ENCODE results near the gene HCN2. TPM values are rescaled to one million over a fixed set of nuclear protein-coding genes. Genes with fewer than 3 reads are reported as not detected.

Gene HCN2
- total RNA-seq, 1 experiment from 2014 or later = 9.2 TPM

DNA sequence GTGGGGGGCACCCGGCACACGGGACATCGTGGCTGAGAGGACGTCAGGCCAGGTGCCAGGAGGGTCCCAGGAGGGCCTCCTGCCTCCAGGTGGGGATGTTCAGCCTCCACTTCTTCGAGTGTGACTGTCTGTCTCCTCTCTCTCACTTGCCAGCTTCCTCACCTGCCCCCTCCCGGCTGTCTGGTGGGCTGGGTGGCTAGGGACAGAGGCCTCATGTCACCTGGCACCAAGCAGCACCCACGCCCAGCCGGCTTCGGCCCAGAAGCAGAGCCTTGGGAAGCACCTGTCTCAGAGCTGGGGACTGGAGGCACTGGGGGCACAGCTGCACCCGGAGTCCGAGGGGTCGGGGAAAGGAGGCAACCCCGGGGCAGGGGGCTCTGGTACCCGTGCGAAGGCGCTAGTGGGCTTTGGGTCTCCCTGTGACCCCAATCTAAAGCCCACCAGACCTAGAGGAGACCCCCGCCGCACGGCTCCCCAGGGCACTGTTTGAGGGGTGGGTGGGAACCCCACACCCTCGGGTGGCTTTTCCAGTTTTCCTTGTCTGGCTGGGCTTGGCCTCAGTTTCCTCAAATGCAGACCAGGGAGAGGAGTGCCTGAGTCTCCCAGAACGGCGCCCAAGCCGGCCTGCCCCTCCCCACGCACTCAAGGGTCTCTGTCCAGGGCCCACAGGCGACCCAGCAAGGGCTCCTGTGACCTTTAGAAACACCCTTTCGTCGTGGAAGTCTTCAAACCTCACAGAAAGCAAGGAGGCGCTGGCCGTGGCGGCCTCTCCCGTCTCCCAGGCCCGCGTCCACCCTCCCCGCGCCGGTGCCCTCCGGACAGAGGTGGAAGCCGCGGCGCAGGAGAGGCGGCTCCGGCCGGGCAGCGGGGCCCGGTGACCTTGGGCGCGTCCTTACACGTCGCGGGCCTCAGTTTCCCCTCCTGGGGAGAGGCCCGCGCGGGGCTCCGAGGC lies 664 bp upstream of the HCN2 start:
- Mint-ChIP-seq H3K4me1 (peaks cover under 1% of the 10 kb centered on the region; the same call in 1 of the 2 replicates), H3K36me3 (no peaks in the 10 kb centered on the region), H3K9me3 (no peaks in the 10 kb centered on the region), H3K27ac (no peak overlapping the region), H3K4me3 (peak overlapping the region; percentile 57), H3K27me3 (ENCODE audit: low read depth) (peaks cover 43% of the 10 kb centered on the region)
- ChIA-PET CTCF (interaction anchor here (0.5 to 1.5 kb wide), 6 partner anchors 12 to 83 kb away, joined by 3 to 5 read pairs (median 3); no protein-coding TSS in a partner anchor), POLR2A (no interaction called here)
- TF ChIP-seq NR3C1 (CRISPR knock-in tag; conservative IDR thresholded peaks at IDR 0.05; ENCODE audit: low read depth) (no peak), SP1 (CRISPR knock-in tag; conservative IDR thresholded peaks at IDR 0.05) (0 out of 2 replicates have a peak, but pooled peaks have one; percentile 17)
- DNase-seq (ENCODE audit: low spot score) (no peak), ATAC-seq (no peak)

DNA sequence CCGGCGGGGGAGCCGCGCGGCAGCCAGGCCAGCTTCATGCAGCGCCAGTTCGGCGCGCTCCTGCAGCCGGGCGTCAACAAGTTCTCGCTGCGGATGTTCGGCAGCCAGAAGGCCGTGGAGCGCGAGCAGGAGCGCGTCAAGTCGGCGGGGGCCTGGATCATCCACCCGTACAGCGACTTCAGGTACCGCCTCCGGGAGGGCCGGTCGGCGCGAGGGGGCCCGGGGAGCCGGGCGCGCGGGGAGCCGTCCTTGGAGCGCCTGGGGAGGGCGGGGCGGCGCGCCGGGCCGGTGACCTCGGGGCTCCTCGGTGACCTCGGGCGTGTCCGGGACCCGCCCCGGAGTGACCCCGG lies 690 bp downstream of the HCN2 start:
- Mint-ChIP-seq H3K27me3 (ENCODE audit: low read depth) (peaks cover 43% of the 10 kb centered on the region), H3K4me1 (no peaks in the 10 kb centered on the region), H3K27ac (no peak overlapping the region), H3K36me3 (no peaks in the 10 kb centered on the region), H3K9me3 (no peaks in the 10 kb centered on the region), H3K4me3 (peak overlapping the region; percentile 57)
- CTCF ChIA-PET = no interaction called here
- POLR2A ChIA-PET = no interaction called here
- DNase-seq (ENCODE audit: low spot score) (no peak), ATAC-seq (no peak; the same call in 1 of the 2 replicates)
- TF ChIP-seq NFATC4 (CRISPR knock-in tag; IDR thresholded peaks at IDR 0.05) = no peak
- TF ChIP-seq, protein P1, sequence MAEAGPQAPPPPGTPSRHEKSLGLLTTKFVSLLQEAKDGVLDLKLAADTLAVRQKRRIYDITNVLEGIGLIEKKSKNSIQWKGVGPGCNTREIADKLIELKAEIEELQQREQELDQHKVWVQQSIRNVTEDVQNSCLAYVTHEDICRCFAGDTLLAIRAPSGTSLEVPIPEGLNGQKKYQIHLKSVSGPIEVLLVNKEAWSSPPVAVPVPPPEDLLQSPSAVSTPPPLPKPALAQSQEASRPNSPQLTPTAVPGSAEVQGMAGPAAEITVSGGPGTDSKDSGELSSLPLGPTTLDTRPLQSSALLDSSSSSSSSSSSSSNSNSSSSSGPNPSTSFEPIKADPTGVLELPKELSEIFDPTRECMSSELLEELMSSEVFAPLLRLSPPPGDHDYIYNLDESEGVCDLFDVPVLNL (CRISPR knock-in tag; IDR thresholded peaks at IDR 0.05; ENCODE audit: borderline replicate concordance, low read depth) = no peak
- TF ChIP-seq, protein P2, sequence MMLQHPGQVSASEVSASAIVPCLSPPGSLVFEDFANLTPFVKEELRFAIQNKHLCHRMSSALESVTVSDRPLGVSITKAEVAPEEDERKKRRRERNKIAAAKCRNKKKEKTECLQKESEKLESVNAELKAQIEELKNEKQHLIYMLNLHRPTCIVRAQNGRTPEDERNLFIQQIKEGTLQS (CRISPR knock-in tag; conservative IDR thresholded peaks at IDR 0.05) = no peak
- no peak for TF ChIP-seq ZNF416 (CRISPR knock-in tag; IDR thresholded peaks at IDR 0.05)
- TF ChIP-seq MYBL2 (CRISPR knock-in tag; IDR thresholded peaks at IDR 0.05) = no peak
- no peak for TF ChIP-seq FOXK1 (CRISPR knock-in tag; IDR thresholded peaks at IDR 0.05)
- TF ChIP-seq ZNF317 (CRISPR knock-in tag; IDR thresholded peaks at IDR 0.05; ENCODE audit: borderline replicate concordance, low read depth) = no peak
- TF ChIP-seq, protein P3, sequence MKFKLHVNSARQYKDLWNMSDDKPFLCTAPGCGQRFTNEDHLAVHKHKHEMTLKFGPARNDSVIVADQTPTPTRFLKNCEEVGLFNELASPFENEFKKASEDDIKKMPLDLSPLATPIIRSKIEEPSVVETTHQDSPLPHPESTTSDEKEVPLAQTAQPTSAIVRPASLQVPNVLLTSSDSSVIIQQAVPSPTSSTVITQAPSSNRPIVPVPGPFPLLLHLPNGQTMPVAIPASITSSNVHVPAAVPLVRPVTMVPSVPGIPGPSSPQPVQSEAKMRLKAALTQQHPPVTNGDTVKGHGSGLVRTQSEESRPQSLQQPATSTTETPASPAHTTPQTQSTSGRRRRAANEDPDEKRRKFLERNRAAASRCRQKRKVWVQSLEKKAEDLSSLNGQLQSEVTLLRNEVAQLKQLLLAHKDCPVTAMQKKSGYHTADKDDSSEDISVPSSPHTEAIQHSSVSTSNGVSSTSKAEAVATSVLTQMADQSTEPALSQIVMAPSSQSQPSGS (CRISPR knock-in tag; IDR thresholded peaks at IDR 0.05; ENCODE audit: borderline replicate concordance, low read depth) = no peak
- no peak for TF ChIP-seq ZNF396 (CRISPR knock-in tag; IDR thresholded peaks at IDR 0.05; ENCODE audit: borderline replicate concordance)
- TF ChIP-seq RORB (CRISPR knock-in tag; IDR thresholded peaks at IDR 0.05) = no peak
- no peak for TF ChIP-seq ZNF263 (CRISPR knock-in tag; IDR thresholded peaks at IDR 0.05; ENCODE audit: low read depth)
- no peak for TF ChIP-seq ZNF121 (CRISPR knock-in tag; IDR thresholded peaks at IDR 0.05)

DNA sequence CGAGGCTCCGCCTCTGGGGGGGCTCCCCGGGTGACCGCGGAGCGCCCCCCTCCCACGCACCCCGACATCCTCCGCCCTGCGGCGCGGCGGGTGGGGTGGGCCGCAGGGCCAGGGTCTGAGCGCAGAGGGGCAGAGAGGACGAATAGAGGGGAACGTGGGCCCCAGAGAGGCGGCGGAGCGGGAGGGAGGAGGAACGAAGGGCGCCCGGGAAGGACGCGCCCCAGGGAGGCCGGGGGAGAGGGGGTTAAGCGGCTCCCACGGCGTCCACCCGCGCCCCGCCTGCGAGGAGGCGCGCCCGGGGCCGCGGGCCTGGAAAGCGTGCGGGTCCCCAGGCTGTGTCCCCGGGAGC lies 1.0 kb downstream of the HCN2 start:
- no peaks in the 10 kb centered on the region for H3K4me1 Mint-ChIP-seq
- CTCF ChIA-PET = no interaction called here

More for the DNA sequence above, 1.0 kb downstream of the HCN2 start:
- H3K9me3 Mint-ChIP-seq = no peaks in the 10 kb centered on the region
- peaks cover 43% of the 10 kb centered on the region for H3K27me3 Mint-ChIP-seq (ENCODE audit: low read depth)
- H3K27ac Mint-ChIP-seq = no peak overlapping the region
- TF ChIP-seq, protein P4, sequence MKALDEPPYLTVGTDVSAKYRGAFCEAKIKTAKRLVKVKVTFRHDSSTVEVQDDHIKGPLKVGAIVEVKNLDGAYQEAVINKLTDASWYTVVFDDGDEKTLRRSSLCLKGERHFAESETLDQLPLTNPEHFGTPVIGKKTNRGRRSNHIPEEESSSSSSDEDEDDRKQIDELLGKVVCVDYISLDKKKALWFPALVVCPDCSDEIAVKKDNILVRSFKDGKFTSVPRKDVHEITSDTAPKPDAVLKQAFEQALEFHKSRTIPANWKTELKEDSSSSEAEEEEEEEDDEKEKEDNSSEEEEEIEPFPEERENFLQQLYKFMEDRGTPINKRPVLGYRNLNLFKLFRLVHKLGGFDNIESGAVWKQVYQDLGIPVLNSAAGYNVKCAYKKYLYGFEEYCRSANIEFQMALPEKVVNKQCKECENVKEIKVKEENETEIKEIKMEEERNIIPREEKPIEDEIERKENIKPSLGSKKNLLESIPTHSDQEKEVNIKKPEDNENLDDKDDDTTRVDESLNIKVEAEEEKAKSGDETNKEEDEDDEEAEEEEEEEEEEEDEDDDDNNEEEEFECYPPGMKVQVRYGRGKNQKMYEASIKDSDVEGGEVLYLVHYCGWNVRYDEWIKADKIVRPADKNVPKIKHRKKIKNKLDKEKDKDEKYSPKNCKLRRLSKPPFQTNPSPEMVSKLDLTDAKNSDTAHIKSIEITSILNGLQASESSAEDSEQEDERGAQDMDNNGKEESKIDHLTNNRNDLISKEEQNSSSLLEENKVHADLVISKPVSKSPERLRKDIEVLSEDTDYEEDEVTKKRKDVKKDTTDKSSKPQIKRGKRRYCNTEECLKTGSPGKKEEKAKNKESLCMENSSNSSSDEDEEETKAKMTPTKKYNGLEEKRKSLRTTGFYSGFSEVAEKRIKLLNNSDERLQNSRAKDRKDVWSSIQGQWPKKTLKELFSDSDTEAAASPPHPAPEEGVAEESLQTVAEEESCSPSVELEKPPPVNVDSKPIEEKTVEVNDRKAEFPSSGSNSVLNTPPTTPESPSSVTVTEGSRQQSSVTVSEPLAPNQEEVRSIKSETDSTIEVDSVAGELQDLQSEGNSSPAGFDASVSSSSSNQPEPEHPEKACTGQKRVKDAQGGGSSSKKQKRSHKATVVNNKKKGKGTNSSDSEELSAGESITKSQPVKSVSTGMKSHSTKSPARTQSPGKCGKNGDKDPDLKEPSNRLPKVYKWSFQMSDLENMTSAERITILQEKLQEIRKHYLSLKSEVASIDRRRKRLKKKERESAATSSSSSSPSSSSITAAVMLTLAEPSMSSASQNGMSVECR (CRISPR knock-in tag; IDR thresholded peaks at IDR 0.05; ENCODE audit: borderline replicate concordance) = no peak
- TF ChIP-seq FOXP1 (CRISPR knock-in tag; IDR thresholded peaks at IDR 0.05; ENCODE audit: borderline replicate concordance) = no peak
- TF ChIP-seq, protein P5, sequence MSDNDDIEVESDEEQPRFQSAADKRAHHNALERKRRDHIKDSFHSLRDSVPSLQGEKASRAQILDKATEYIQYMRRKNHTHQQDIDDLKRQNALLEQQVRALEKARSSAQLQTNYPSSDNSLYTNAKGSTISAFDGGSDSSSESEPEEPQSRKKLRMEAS (CRISPR knock-in tag; IDR thresholded peaks at IDR 0.05) = 0 out of 2 replicates have a peak, but pooled peaks have one; percentile 1
- TF ChIP-seq CREM (CRISPR knock-in tag; IDR thresholded peaks at IDR 0.05) = no peak
- TF ChIP-seq IRF2 (CRISPR knock-in tag; IDR thresholded peaks at IDR 0.05; ENCODE audit: borderline replicate concordance, low read depth) = 0 out of 2 replicates have a peak, but pooled peaks have one; percentile 23
- POLR2A ChIA-PET = no interaction called here
- H3K4me3 Mint-ChIP-seq = no peak overlapping the region
- H3K36me3 Mint-ChIP-seq = no peaks in the 10 kb centered on the region
- no peak for DNase-seq (ENCODE audit: low spot score)
- ATAC-seq = no peak

Data from WTC11 (cell line).